ENCODE results near the gene LIN7B.

Gene LIN7B

DNA sequence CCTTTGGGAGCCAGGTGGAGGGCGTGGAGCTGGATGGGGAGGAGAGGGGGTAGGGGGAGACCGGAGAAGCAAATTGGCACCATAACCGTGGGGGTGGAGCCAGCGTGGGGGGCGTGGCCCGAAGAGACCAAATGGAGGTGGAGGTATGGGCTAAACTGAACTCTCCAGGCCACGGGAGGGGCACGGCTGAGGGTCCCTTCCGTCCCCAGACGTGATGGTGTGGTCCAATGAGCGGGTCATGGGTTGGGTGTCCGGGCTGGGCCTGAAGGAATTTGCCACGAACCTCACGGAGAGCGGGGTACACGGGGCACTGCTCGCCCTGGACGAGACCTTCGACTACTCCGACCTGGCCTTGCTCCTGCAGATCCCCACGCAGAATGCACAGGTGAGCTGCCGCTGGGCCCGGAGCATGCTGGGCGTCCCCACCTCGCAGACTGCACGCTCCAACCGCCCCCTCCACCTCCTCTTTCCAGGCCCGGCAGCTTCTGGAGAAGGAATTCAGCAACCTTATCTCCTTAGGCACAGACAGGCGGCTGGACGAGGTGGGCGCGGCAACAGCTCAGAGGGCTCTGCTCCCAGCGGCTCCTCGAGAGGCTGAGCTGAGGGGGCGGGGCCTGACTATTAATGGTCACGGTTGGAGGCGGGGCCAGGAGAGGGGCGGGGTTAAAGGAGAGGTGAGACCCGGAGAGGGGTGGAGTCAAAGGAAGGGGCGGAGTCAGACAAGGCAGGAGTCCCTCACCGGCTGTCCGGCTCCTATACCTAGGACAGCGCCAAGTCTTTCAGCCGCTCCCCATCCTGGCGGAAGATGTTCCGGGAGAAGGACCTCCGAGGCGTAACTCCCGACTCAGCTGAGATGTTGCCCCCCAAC lies 34.8 kb downstream of the LIN7B start:
- peak; percentile 67 for DNase-seq

DNA sequence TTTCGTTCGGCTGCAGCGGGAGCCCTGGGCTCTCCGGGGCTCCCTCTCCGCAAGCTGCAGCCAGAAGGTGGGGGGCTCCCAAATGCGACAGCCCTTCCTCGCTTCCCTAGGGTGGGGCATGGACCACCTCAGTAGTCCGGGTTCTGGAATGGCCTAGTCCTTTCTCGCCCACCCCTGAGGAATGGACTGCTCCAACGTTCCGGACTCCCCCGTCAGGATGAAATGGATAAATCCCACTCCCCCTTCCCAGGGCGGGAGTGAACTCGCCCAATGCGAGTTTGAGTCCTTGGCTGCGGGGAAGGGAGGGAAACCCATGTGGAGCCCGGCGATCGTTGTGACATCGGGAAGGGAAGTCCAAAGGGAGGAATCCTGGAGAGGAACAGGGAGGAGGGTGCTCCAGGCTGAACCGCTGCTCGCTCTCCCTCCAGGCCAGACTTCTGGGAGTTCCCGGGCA lies 35.5 kb downstream of the LIN7B start:
- no peak for DNase-seq

DNA sequence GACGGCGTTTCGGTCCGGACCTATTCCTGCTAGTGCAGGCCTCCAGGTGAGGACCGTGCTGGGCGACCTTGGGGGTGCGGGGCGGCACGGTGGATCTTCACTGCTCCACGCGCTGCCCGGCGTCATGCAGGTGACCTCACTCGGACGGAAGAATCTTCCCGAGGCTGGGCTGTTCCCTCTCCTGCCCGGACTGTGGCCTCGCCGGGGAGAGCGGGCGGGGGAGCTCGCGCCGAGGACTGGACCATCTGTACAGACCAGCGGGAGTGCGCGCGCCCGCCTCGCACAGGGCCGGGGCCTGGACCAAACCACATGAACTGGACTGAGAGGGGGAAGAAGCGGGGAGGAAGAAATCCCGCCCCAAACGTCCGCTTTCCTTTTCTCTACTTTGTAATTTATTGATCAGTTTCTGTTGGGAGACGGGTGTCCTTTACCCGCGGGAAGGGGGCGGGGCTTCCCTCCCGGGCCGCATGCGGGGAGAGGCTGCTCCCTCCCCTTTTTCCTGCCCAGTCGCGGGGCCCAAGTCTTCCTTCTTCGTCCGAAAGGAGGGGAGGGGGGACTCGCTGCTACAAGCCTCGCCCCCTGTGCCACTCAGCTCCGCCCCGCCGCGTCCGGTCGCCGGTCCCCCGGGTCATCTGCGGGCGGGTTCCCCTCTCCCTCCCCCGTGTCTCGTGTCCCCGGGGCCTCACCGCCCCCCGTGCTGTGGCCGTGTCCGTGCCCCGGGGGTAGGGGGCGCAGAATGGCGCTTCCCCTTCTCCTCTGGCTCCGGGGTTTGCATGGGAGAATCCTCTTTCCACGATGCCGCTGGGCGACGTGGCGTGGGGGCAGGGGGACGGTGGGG lies 36.2 kb downstream of the LIN7B start:
- no peak for DNase-seq

DNA sequence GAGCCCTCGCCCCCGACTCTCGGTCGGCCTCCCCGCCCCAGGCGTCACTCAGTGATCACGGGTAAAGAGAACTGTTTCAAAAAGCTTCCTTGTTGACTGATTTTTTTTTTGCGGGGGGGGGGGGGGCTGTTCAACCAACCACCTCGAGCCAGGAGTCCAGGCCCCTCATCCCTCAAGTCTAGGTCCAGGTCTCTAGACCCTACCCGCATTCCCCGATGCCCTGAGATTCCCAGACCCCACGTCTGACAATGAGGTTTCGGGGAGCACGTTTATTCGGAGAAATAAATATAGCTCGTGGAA lies 36.7 kb downstream of the LIN7B start:
- no peak for DNase-seq

DNA sequence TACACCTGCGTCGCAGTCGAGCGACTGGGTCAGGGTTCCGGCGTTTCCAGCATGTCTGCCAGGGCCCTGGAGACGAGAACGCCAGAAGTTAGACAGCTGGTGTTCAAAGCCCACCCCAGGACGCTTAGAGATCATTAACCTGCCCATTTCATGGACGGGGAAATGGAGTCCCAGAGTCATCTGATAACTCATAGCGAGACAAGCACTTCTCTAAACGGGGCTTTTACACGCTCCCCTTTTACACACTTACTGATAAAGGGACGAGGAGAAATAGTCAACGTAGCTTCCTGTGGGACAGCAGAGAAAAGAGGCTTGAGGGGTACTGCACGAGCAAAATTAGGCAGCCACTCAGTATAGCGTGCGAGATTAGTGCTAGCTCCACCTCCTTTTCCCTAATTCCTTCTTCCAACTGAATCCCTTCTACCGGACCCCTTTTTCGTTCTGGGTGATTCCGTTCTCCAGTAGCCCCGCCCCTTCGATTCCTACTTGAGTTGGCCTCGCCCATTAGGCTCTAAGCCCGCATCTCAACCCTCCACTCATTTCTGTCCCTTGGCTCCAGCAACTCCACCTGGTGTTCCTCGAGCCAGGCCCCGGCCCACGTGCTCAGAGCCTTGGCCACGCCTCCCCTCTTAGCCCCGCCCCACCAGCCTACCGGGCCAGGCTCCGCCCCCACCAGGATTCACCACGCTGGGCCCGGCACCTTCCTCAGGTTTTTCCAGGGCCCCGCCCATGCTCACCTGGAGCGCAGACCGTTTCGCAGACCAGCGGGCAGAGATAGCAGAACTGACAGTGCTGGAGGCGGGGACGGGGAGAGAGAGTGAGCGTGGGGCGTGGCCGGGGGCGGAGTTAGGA lies 37.3 kb downstream of the LIN7B start:
- DNase-seq, result no peak

DNA sequence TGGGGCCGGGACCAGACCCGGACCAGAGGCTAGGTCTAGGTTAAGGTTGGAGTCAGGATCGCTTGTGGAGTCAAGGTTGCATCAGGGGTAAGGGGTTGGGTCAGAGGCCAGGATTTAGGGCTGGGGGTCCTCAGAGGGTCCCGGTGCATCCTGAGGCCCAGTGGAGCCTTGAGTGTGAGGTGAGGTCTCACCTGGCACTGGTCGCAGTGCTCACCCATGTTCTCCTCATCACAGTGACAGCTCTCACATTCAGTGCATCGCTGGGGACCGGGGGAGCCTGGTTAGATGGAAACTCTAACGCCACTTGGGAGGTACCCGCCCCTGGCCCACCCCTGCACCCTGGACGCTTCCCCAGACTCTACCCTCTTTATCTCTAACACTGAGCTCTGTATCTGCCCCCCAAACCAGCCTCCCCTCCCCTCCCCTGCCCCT lies 38.0 kb downstream of the LIN7B start:
- no peak for DNase-seq

DNA sequence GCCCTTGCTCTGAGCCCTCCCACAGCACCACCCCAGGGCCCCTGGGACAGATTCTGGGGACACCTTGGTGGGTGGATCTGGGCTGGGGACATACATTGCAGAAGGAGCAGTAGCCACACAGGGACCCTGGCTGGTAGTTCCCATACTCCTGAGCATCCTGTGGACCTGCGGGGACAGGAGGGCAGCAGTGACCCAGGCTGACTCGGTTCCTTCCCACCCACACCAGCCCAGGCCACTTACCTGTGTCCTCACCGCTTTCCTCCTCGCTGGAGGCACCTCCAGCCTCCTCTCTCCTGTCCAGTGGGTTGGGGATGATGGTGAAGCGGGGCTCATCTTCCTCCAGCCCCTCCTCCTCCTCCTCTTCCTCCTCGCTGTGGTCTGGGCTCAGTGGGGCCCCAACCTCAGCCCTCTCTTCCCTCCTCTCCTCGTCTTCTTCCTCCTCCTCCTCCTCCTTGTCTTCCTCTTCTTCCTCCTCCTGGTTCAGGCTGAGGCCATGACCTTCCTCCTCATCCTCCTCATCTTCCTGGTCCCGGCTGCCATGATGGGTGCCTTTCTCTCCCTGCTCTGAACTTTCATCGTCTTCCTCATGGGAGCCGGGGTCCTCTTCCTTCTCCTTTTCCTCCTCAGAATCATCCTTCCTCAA lies 39.1 kb downstream of the LIN7B start:
- DNase-seq, result no peak

DNA sequence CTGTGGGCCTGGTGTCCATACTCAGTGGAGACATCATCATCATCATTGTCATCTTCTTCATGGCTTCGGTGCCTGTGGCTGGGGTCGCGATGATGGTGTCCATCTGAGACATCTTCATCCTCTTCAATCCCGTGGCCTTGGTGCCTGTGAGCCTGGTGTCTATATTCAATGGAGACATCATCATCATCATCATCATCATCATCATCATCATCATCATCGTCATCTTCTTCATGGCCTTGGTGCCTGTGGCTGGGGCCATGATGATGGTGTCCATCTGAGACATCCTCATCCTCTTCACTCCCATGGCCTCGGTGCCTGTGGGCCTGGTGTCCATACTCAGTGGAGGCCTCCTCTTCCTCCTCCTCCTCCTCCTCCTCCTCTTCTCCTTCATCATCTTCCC lies 40.1 kb downstream of the LIN7B start:
- no peak for DNase-seq

DNA sequence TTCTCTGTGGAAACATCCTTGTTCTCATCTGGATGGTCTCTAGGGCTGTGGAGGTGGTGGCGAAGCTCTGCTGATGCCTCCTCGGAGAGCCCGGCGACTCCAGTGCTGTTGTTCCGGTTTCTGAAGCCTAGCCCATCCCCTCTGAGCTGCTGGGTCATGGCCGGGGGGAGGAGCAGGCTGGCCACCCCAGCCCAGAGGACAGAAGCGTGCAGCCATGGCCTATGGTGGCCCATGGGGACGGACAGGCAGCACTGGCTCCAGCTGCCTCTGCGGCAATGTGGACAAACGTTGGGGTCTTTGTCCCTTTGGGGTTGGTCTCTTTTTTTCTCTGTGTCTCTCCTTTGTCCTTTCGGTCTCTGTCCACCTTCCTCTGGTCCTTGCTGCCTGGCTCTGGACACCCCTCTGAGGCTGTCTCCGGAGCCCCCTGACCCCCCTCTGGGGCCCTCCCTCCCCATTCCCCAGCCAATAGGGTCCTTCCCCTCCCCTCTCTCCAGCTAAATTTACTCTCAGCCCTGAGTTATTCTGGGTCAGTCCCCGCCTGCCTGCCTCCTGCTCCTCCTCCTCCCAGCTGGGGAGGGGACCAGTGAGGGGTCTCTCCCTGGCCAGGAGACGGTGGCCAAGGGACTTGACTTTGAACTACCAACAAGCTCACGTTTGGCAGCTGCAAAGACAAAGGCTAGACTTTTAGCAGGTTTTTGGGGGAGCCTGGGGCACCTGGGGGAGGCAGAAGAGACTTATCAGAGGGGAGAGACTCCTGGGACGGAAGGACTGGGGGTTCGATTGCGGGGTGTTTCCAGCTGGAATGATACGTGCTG lies 41.0 kb downstream of the LIN7B start, which contains the start of gene HRC:
Gene HRC (minus strand): TSS at position 392 of the 815 bp plus-strand sequence. CDS start 159 bp downstream, at position 233.
- DNase-seq, result no peak

DNA sequence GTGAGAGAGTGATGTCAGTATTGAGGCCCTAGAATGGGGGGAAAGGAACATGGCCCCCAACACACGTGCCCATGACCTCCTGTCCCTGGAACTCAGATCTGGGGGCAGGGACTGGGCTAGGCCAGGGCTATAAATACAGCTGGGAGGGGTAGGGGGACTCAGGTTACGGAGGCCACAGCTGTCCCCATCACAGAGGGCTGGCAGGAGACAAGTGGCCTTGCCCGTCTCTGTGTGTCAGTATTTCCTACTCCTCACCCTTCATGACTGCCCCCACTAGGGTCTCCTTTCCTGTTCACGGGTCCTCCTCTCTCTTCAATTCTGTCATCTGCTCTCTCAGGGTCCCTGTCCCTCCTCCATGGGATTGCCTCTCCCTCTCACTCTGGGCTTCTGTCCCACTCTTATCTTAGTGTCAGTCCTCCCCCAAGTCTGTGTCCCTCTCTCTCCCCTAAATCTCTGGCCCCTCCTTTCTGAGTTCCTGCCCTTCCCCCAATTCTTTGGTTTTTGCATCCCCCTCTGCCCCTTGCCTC lies 41.7 kb downstream of the LIN7B start:
- DNase-seq, result no peak

DNA sequence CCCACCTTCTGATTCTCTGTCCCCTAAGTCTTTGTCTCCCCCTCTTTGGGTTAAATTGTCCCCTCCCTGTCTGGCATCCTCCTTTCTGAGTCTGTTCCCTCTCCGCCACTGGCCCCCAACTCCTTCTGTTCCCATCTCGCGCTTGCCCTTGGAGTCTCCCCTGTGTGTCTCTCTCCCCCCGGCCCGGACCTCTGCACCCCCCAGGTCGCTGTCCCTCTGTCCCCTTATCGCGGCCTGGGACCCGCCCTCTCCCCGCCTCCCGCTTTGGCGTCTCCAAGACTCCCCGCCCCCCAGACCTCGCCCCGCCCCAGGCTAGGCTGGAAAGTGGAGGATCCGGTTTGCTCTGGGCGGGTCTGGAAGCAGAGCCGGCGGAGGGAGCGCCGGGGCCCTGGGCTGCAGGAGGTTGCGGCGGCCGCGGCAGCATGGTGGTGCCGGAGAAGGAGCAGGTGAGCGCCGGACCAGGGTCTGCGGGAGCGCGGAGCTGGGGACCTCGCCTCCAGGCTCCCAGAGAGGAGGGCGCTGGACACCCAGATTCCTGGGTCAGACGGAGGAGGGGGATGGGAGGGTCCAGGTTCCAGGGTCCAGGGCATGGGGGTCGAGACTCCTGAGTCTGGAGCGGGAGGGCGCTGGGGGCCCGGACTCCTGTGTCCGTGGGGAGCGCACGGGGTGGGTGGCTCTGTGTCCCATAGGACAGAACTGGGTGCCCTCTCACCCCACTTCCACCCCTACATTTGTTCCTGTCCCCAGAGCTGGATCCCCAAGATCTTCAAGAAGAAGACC lies 43.5 kb downstream of the LIN7B start, which contains the start of gene TRPM4:
Gene TRPM4 (plus strand): TSS at position 348 of the 780 bp plus-strand sequence. CDS start 75 bp downstream, at position 423.
- DNase-seq, result no peak

DNA sequence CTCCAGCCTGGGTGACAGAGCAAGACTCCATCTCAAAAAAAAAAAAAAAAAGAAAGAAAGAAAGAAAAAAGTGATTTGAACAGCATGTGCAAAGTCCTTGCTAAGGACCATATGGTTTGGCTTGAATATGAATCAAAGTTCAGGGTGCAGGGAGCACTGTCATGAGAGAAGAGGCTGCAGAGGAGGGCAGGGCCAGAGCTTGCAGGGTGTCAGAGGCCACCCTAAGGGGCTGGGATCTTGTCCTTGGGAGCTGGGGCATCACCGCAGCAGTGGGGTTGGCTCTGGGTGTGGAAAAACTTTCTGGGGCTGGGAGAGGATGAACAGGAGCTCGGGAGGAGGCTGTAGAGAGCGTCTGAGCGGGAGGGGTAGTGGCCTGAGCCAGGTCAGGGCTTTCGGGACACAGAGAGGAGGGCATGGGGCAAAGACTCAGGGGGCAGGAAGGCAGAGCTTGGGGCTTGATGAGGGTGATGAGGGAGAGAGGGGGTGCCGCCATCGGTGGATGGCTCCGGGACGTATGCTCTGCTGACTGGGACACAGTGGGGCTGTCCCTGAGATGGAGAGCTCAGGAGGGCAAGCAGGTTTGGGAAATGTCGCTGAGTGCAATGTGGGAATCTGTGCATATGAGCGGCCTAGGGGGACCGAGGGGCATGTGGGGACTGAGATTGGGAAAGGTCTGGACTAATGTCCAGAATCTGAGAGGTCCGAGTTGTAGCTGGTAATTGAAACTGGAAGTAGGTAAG lies 46.5 kb downstream of the LIN7B start:
- no peak for DNase-seq

DNA sequence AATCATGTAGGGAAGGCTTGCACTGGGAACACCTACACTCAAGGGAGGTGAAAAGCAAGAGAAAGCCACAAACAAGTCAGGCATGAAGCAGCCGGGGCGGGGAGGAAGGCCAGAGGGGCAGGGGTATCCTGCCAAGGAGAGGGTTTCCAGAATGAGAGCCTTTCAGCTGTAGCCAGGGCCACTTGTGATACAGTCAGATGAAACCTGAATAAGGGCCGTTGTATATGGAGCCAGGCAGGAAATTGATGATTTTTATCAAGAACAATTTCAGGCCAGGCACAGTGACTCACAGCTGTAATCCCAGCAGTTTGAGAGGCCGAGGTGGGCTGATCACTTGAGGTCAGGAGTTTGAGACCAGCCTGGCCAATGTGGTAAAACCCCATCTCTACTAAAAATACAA lies 47.8 kb downstream of the LIN7B start:
- DNase-seq, result no peak

DNA sequence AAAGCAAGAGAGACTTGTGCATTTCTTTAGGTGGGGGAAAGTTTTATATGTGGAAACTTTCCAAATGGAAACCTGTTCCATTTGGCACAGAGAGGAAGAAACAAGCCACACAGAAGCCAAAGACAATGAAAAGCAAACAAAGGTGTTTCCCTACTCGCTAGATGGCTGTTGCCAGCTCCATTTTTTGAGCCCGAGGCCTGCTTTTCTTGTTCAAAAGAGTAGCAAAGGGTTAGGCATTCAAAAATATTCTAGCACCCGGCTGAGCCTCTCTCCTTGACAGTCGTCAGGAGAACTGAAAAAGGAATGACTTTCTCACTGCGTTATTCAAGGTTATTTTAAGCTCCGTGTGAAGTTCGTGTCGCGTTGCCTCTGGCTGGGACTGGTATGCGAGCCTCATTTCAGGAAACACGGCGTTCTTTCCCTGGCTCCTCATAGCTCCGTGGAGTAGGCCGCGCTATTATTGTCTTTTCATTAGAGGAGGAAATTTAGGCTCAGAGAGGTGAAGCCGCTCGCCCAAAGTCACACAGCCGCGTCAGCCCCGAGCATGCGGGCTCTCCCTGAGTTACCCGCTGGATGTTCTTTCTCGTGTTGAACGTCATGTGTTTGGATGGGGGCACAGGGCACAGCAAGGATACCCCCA lies 51.1 kb downstream of the LIN7B start:
- no peak for DNase-seq

DNA sequence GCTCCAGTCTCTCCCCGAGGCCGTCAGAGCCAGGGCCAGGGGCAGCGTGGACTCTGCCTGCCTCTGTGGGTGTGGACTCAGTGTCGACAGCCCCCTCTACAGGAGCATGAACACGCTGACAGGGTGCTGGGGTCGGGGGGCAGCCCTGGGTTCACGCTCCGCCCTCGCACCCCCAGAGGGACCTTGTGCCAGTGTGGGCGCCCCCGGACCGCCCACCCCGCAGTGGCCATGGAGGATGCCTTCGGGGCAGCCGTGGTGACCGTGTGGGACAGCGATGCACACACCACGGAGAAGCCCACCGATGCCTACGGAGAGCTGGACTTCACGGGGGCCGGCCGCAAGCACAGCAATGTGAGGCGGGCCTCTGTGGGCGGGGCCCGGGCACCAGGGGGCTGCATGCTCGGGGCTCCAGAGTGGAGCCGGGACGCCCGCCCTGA lies 51.7 kb downstream of the LIN7B start:
- DNase-seq, result no peak

DNA sequence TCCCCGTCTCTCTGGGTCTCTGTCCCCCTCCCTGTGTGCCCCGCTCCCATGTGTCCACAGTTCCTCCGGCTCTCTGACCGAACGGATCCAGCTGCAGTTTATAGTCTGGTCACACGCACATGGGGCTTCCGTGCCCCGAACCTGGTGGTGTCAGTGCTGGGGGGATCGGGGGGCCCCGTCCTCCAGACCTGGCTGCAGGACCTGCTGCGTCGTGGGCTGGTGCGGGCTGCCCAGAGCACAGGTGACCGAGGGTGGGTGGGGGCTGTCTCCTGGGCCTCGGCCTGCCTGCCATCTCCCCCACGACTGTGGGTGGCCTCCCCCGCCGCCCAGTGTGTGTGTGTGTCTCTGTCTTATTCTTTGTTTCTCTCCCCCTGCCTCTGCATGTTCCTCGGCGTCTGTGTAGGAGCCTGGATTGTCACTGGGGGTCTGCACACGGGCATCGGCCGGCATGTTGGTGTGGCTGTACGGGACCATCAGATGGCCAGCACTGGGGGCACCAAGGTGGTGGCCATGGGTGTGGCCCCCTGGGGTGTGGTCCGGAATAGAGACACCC lies 53.8 kb downstream of the LIN7B start:
- DNase-seq, result no peak

Data from effector CD4-positive, alpha-beta T cell (primary cell).